Retinal pigment epithelial cell (primary cell): ENCODE measurements around the gene GRIA1.

Source experiments
- DNase-seq: peaks from one replicate; pipeline ENCODE4 v3.0.0-alpha.2; 2010; ENCODE audit warnings: low read depth
- H3K4me3 ChIP-seq: 2 replicates; pipeline ENCODE4 v1.5.1; 2011; ENCODE audit warnings: mild to moderate bottlenecking, low read length, control low read depth, moderate library complexity
- TF ChIP-seq, protein P1 (sequence below): conservative IDR thresholded peaks from 2 replicates; pipeline ENCODE4 v1.5.1; 2011; ENCODE audit warnings: low read depth, low read length, control low read depth, inconsistent platforms

The GRIA1 gene

DNA sequence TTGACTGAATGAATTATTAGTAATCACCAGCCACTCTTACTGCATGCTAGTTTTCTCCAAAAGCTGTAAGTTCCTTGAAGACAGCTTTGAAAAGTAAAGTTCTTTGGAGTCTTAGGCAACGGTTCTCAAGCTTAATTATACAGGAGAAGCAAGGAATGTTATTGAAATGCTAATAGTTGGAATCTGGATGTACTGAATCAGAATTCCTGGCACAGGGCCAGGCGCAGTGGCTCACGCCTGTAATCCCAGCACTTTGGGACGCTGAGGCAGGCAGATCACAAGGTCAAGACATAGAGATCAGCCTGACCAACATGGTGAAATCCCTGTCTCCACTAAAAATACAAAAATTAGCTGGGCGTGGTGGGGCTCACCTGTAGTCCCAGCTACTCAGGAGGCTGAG lies 33.4 kb downstream of the GRIA1 start:
- no peak overlapping the region for H3K4me3 ChIP-seq
- peak; percentile 79 for DNase-seq
- TF ChIP-seq, protein P1, sequence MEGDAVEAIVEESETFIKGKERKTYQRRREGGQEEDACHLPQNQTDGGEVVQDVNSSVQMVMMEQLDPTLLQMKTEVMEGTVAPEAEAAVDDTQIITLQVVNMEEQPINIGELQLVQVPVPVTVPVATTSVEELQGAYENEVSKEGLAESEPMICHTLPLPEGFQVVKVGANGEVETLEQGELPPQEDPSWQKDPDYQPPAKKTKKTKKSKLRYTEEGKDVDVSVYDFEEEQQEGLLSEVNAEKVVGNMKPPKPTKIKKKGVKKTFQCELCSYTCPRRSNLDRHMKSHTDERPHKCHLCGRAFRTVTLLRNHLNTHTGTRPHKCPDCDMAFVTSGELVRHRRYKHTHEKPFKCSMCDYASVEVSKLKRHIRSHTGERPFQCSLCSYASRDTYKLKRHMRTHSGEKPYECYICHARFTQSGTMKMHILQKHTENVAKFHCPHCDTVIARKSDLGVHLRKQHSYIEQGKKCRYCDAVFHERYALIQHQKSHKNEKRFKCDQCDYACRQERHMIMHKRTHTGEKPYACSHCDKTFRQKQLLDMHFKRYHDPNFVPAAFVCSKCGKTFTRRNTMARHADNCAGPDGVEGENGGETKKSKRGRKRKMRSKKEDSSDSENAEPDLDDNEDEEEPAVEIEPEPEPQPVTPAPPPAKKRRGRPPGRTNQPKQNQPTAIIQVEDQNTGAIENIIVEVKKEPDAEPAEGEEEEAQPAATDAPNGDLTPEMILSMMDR: no peak

DNA sequence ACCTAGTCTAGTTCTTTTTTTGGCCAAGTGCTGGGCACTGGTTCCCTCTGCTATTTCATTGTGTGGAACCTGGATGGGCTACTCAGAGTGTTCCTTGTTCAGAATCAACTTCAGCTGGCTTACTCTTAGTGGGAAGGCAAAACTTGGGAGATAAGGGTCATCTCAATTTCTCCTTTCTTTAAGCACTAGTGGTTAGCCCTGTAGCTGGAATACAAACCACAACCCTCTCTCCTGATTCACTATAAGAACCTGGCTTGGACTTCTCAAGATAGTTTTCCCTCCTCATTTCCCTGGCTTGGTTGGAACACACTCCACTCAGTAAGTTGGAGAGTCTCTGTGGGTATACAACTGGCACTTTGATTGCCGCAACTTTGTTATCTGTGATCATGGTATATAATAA lies 35.1 kb downstream of the GRIA1 start:
- TF ChIP-seq, protein P1: no peak
- DNase-seq: no peak
- H3K4me3 ChIP-seq: no peak overlapping the region

DNA sequence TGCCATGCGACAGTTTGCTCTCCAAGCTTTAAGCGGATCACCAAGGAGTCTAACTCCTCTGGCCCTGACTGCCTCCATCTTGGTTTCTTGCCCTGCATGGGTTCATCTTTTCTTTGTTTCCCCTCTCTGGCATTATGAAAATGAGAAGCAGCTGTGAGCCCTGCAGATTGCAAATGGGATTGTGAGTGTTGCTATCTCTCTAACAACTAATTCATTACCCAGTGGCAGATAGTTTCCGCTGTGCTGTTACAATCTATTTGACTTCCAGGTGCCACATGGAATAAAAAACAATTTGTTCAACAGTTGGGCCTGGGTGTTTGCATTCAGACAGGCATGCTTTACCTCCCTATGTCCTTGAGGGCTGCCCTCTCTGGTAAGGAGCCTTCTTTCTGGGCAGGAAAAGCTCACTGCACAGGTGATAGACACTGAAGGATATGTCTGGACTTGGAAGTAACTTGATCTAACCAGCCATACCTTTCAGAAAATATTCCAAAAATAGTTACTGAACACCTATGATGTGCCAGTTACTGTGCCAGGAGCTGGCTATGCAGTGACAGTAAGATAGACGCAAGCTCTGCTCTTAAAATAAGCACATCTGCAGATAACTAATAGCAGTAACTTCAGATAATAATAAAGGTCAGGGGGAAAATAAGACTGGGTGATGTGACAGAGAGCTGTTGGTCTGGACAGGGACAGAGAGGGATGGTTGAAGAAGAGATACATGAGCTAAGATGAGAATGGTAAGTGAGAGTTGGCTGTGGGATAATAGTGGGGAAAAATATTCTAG lies 40.1 kb downstream of the GRIA1 start:
- no peak for DNase-seq
- H3K4me3 ChIP-seq: no peak overlapping the region
- TF ChIP-seq, protein P1: no peak

DNA sequence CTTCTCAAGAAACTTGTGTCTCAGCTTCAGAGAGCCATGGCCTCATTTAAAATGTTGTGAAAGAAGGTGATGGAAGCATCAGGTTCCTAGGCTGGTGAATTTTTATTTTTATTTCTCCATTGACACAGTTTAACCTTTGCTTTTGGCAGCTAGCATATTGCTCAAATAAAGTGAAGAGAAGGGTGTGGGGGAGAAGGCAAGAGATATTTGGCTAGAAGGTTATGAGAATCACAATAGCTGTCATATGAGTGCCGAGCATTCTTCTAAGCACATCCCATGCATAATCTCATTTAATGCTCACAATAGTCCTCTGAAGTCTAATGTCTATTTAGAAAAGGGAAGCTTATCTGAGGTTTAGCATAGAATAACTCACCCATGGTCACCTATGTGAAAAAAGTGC lies 43.1 kb downstream of the GRIA1 start:
- H3K4me3 ChIP-seq: no peak overlapping the region
- TF ChIP-seq, protein P1: no peak

DNA sequence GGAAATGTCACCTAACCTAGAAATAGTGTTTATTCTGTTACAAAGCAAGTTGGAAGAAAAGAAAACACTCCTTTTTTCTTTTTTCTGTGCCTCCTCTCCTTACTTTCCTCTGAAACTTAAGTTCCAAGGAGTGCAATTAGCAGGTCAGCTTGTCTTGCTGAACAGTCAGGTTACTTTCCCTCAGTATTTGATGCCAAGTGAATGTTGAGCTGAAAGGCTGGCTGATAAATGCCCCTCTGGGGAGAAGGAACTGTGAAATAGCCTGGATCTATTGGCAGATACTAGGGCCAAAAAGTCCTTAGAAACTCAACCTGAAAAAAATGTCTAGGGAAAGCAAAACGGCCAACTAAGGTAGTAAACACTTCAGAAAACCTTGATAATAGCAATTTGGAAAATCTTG lies 43.6 kb downstream of the GRIA1 start:
- no peak overlapping the region for H3K4me3 ChIP-seq
- DNase-seq: no peak
- TF ChIP-seq, protein P1: no peak

More for the DNA sequence above, 43.1 kb downstream of the GRIA1 start:
- no peak for DNase-seq

DNA sequence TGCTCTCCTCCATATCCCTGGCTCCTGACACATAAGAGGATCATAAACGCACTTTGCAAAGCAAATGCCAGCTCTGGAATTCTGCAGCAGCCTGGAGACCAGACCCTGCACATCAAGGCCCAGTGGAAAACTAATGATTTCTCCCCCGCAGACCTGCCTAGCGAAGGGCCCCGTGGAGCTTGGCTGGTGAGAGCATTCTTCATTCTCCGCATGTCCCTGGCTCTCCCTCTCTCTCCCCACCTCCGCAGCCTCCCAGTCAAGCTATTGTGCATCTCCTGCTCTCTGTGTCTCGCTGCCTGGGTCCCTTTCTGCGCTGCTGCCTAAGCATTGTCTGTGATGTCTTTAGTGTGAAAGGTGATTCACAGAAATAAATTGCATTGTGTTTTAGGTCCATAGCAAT lies 46.7 kb downstream of the GRIA1 start:
- DNase-seq: no peak
- no peak overlapping the region for H3K4me3 ChIP-seq
- TF ChIP-seq, protein P1: no peak

DNA sequence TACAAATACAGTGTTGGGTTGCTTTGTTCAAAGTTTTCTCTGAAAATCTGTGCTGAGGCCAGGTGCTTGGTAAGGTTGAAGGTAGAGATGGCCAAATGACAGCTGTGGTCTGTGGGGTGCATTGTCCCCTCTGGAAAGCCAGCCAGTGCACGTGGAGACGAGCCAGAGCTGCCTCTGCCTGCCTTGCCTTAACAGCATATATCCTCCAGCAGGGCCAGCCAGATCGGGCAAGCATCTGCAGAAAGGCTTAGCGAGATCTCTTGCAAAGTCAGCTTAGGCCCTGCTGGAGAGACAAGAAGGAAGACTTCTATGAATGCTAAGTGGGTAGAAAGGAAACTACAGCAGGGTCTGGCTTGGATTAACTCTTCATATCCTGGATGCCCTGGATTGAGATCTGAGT lies 49.5 kb downstream of the GRIA1 start:
- no peak overlapping the region for H3K4me3 ChIP-seq
- TF ChIP-seq, protein P1: no peak
- DNase-seq: no peak
